ENCODE data around the gene NTRK1.
A peak's percentile ranks its signal among the peaks of the same experiment; 100 is the strongest.

NTRK1 gene

GRCh38 chr1:156857532-156857931 is 3.1 kb upstream of the NTRK1 start:
- DNase-seq (ENCODE audit: low read depth in 2 of 2) = no peak

- DNase-seq (ENCODE audit: low read depth in 2 of 2) = no peak
Observed at GRCh38 chr1:156858555-156858956, 2.1 kb upstream of the NTRK1 start.

- no peak for DNase-seq (ENCODE audit: low read depth in 2 of 2)
Observed at GRCh38 chr1:156858959-156859522, 1.6 kb upstream of the NTRK1 start, which contains the start of gene INSRR. Gene INSRR, minus strand, starts transcription at chr1:156859117. Its CDS starts 496 bp downstream, at chr1:156858621.

- DNase-seq (ENCODE audit: low read depth in 2 of 2) = no peak
Observed at GRCh38 chr1:156859523-156860112, 1.0 kb upstream of the NTRK1 start.

- DNase-seq (ENCODE audit: low read depth in 2 of 2) = peak; percentile 37 to 52
Observed at GRCh38 chr1:156860113-156860627, 495 bp upstream of the NTRK1 start.

- no peak for DNase-seq (ENCODE audit: low read depth in 2 of 2)
Observed at GRCh38 chr1:156862584-156862983, 1.9 kb downstream of the NTRK1 start.

GRCh38 chr1:156862997-156863599 is 2.4 kb downstream of the NTRK1 start:
- DNase-seq (ENCODE audit: low read depth in 2 of 2) = peak; percentile 22 to 28

GRCh38 chr1:156863631-156864030 is 3.0 kb downstream of the NTRK1 start:
- DNase-seq (ENCODE audit: low read depth in 2 of 2) = no peak

- no peak for DNase-seq (ENCODE audit: low read depth in 2 of 2)
Observed at GRCh38 chr1:156864796-156865195, 4.1 kb downstream of the NTRK1 start.

- no peak for DNase-seq (ENCODE audit: low read depth in 2 of 2)
Observed at GRCh38 chr1:156865258-156865657, 4.6 kb downstream of the NTRK1 start.

- no peak for DNase-seq (ENCODE audit: low read depth in 2 of 2)
Observed at GRCh38 chr1:156865865-156866248, 5.2 kb downstream of the NTRK1 start.

- no peak for DNase-seq (ENCODE audit: low read depth in 2 of 2)
Observed at GRCh38 chr1:156866249-156866909, 5.7 kb downstream of the NTRK1 start.

- DNase-seq (ENCODE audit: low read depth in 2 of 2) = no peak
Observed at GRCh38 chr1:156868341-156868740, 7.7 kb downstream of the NTRK1 start.

- no peak for DNase-seq (ENCODE audit: low read depth in 2 of 2)
Observed at GRCh38 chr1:156869455-156869854, 8.8 kb downstream of the NTRK1 start.

GRCh38 chr1:156873659-156874058 is 13.0 kb downstream of the NTRK1 start:
- no peak for DNase-seq (ENCODE audit: low read depth in 2 of 2)

GRCh38 chr1:156874142-156874541 is 13.5 kb downstream of the NTRK1 start:
- DNase-seq (ENCODE audit: low read depth in 2 of 2) = no peak

- no peak for DNase-seq (ENCODE audit: low read depth in 2 of 2)
Observed at GRCh38 chr1:156874572-156875340, 14.1 kb downstream of the NTRK1 start.

GRCh38 chr1:156875341-156875615 is 14.6 kb downstream of the NTRK1 start:
- DNase-seq (ENCODE audit: low read depth in 2 of 2) = no peak

GRCh38 chr1:156876281-156876680 is 15.6 kb downstream of the NTRK1 start:
- no peak for DNase-seq (ENCODE audit: low read depth in 2 of 2)

GRCh38 chr1:156877433-156878170 is 16.9 kb downstream of the NTRK1 start:
- DNase-seq (ENCODE audit: low read depth in 2 of 2) = no peak

- no peak for DNase-seq (ENCODE audit: low read depth in 2 of 2)
Observed at GRCh38 chr1:156879876-156880275, 19.2 kb downstream of the NTRK1 start.

Data from stimulated activated CD4-positive, alpha-beta T cell treated with anti-CD3 and anti-CD28 coated beads, Interleukin-4, amount 100 ng/mL, for 48 hours (primary cell).